WI38 (cell line): ENCODE measurements around the gene PPAT.

Source experiments
- H3K4me3 ChIP-seq: 2 replicates; pipeline ENCODE4 v1.5.1; 2011; ENCODE audit warnings: low read depth, mild to moderate bottlenecking, control low read depth, low read length
- TF ChIP-seq, protein P1 (sequence below): IDR thresholded peaks from 2 replicates; pipeline ENCODE4 v1.5.1; 2012; ENCODE audit warnings: low read depth, mild to moderate bottlenecking, control low read depth, low read length

PPAT gene

GRCh38 chr4:56406151-56406550 lies 29.3 kb downstream of the PPAT start:
- TF ChIP-seq, protein P1, sequence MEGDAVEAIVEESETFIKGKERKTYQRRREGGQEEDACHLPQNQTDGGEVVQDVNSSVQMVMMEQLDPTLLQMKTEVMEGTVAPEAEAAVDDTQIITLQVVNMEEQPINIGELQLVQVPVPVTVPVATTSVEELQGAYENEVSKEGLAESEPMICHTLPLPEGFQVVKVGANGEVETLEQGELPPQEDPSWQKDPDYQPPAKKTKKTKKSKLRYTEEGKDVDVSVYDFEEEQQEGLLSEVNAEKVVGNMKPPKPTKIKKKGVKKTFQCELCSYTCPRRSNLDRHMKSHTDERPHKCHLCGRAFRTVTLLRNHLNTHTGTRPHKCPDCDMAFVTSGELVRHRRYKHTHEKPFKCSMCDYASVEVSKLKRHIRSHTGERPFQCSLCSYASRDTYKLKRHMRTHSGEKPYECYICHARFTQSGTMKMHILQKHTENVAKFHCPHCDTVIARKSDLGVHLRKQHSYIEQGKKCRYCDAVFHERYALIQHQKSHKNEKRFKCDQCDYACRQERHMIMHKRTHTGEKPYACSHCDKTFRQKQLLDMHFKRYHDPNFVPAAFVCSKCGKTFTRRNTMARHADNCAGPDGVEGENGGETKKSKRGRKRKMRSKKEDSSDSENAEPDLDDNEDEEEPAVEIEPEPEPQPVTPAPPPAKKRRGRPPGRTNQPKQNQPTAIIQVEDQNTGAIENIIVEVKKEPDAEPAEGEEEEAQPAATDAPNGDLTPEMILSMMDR = no peak
- no peak overlapping the region for H3K4me3 ChIP-seq

GRCh38 chr4:56405016-56405415 lies 30.4 kb downstream of the PPAT start:
- no peak overlapping the region for H3K4me3 ChIP-seq
- TF ChIP-seq, protein P1 = no peak

DNA sequence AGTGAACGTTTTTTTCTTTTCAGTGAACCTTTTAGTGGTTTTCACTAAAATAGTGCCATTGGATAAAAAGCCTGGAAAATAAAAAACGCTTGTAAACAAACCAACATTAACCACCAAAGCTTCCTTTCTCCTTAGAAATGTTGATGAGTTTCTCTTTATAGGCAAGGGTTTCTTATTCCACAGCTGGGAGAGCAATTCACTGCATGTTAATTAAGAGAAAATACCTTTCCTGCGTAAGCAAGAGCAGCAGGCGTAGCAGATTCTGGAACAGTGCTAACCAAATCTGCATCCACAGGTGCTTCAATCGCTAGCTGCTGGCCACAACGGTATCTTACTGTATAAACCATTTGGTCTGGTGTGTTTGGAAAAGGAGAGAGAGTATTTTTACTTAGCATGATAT lies 34.9 kb downstream of the PPAT start:
- no peak overlapping the region for H3K4me3 ChIP-seq
- TF ChIP-seq, protein P1 = no peak

GRCh38 chr4:56391270-56391669 lies 44.1 kb downstream of the PPAT start:
- H3K4me3 ChIP-seq = no peak overlapping the region
- TF ChIP-seq, protein P1 = no peak

GRCh38 chr4:56389558-56389957 lies 45.9 kb downstream of the PPAT start:
- TF ChIP-seq, protein P1 = no peak
- no peak overlapping the region for H3K4me3 ChIP-seq

DNA sequence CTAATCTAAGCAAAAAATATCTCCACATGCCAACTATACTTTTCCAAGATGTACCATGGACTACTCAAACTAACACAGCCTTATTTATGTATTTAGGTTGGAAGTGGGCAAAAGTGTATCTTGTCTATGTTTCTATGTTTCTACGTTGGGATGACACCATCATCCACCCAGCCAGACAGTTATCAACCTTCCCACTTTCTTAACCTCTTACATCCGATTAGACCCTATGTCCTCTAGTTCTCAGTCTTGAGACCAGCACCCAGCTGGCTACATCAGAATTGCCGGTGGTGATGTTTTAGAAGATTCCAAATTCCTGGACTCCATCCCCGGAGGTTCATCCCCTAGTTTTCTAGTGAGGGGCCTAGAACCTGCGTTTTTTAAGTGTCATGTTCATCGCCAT lies 47.1 kb downstream of the PPAT start:
- TF ChIP-seq, protein P1 = no peak
- peak overlapping the region; percentile 80 for H3K4me3 ChIP-seq

GRCh38 chr4:56387023-56388001 lies 48.1 kb downstream of the PPAT start, which contains the start of gene AASDH:
Gene AASDH (minus strand): TSS chr4:56387491. CDS start chr4:56384299, 3,192 bp downstream.
- TF ChIP-seq, protein P1 = no peak

More at GRCh38 chr4:56387023-56388001, 48.1 kb downstream of the PPAT start, which contains the start of gene AASDH:
- H3K4me3 ChIP-seq = peak within 1 kb of the TSS; percentile 80
